SK-N-SH treated with all-trans-retinoic acid at 6 μM for 48 hours (cell line): ENCODE results near the gene FRMD4A.

ENCODE experiments used
- ARNTL ChIP-seq: fragments of 450-650 bp; formaldehyde crosslinking; IDR thresholded peaks from 2 replicates; pipeline ENCODE4 v1.5.0; 2020; ENCODE audit warnings: low read depth, mild to moderate bottlenecking, moderate library complexity, borderline replicate concordance
- ESRRG ChIP-seq: fragments of 250-450 bp; sonication (Bioruptor Pico); IDR thresholded peaks from 2 replicates; pipeline ENCODE4 v1.6.1; 2021; ENCODE audit warnings: mild to moderate bottlenecking
- ISL1 ChIP-seq: fragments of 250-450 bp; sonication (Bioruptor Pico); IDR thresholded peaks from 2 replicates; pipeline ENCODE4 v2.1.2; 2022; ENCODE audit warnings: mild to moderate bottlenecking, moderate library complexity
- OSR1 ChIP-seq: fragments of 250-450 bp; sonication (Bioruptor Pico); IDR thresholded peaks from 2 replicates; pipeline ENCODE4 v1.8.0; 2022; ENCODE audit warnings: moderate library complexity, mild to moderate bottlenecking, inconsistent platforms
- ZFP3 ChIP-seq: fragments of 250-450 bp; sonication (Bioruptor Pico); IDR thresholded peaks from 2 replicates; pipeline ENCODE4 v1.5.0; 2020; ENCODE audit warnings: mild to moderate bottlenecking, moderate library complexity
- ZFP30 ChIP-seq: fragments of 450-650 bp; formaldehyde crosslinking; IDR thresholded peaks from 2 replicates; pipeline ENCODE4 v1.5.0; 2022; ENCODE audit warnings: mild to moderate bottlenecking, moderate library complexity
- ZNF70 ChIP-seq: fragments of 450-650 bp; formaldehyde crosslinking; IDR thresholded peaks from 2 replicates; pipeline ENCODE4 v1.5.0; 2020; ENCODE audit warnings: mild to moderate bottlenecking, moderate library complexity
- TF ChIP-seq, protein P1 (sequence below): fragments of 250-450 bp; sonication (Bioruptor Pico); IDR thresholded peaks from 2 replicates; pipeline ENCODE4 v1.5.1; 2021; ENCODE audit warnings: mild to moderate bottlenecking, moderate library complexity
- TF ChIP-seq, protein P2 (sequence below): fragments of 250-450 bp; sonication (Bioruptor Pico); IDR thresholded peaks from 2 replicates; pipeline ENCODE4 v1.5.0; 2020; ENCODE audit warnings: mild to moderate bottlenecking, moderate library complexity
- TF ChIP-seq, protein P3 (sequence below): fragments of 250-450 bp; sonication (Bioruptor Pico); IDR thresholded peaks from 2 replicates; pipeline ENCODE4 v1.5.1; 2020; ENCODE audit warnings: low read depth, mild to moderate bottlenecking, moderate library complexity

DNA sequence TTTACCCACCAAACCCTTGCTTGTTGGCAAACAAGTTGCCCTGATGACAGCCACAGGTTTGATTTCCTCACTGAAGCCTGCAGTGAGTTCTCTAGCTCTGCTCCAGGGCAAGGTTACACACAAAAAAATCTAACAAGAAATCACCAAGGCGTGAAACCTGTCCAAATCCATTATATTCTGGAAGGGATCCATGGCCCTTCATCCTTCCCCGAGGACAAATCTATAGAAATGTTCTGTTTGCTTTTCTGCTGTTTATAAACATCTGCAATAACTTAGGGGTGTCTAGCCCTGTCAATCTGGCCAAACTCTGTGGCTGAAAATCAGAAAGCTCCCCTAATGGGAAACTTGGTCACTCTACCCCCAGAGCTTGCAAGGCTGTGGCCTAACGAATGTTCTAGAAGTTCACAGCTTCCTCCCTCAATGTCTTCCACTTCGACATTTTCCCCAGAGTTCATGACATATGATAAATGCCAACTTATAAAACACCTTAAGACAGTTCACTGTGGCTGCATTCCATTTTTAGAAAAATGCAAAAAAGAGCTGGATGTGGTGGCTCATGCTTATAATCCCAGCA, 579.4 kb downstream of the FRMD4A start:
- TF ChIP-seq ARNTL (CRISPR knock-in tag) = no peak
- no peak for TF ChIP-seq ZFP3 (CRISPR knock-in tag)
- TF ChIP-seq, protein P1, sequence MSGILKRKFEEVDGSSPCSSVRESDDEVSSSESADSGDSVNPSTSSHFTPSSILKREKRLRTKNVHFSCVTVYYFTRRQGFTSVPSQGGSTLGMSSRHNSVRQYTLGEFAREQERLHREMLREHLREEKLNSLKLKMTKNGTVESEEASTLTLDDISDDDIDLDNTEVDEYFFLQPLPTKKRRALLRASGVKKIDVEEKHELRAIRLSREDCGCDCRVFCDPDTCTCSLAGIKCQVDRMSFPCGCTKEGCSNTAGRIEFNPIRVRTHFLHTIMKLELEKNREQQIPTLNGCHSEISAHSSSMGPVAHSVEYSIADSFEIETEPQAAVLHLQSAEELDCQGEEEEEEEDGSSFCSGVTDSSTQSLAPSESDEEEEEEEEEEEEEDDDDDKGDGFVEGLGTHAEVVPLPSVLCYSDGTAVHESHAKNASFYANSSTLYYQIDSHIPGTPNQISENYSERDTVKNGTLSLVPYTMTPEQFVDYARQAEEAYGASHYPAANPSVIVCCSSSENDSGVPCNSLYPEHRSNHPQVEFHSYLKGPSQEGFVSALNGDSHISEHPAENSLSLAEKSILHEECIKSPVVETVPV (CRISPR knock-in tag) = no peak
- no peak for TF ChIP-seq ESRRG (CRISPR knock-in tag)
- TF ChIP-seq, protein P2, sequence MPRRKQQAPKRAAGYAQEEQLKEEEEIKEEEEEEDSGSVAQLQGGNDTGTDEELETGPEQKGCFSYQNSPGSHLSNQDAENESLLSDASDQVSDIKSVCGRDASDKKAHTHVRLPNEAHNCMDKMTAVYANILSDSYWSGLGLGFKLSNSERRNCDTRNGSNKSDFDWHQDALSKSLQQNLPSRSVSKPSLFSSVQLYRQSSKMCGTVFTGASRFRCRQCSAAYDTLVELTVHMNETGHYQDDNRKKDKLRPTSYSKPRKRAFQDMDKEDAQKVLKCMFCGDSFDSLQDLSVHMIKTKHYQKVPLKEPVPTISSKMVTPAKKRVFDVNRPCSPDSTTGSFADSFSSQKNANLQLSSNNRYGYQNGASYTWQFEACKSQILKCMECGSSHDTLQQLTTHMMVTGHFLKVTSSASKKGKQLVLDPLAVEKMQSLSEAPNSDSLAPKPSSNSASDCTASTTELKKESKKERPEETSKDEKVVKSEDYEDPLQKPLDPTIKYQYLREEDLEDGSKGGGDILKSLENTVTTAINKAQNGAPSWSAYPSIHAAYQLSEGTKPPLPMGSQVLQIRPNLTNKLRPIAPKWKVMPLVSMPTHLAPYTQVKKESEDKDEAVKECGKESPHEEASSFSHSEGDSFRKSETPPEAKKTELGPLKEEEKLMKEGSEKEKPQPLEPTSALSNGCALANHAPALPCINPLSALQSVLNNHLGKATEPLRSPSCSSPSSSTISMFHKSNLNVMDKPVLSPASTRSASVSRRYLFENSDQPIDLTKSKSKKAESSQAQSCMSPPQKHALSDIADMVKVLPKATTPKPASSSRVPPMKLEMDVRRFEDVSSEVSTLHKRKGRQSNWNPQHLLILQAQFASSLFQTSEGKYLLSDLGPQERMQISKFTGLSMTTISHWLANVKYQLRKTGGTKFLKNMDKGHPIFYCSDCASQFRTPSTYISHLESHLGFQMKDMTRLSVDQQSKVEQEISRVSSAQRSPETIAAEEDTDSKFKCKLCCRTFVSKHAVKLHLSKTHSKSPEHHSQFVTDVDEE (CRISPR knock-in tag) = no peak
- no peak for TF ChIP-seq ZFP30 (CRISPR knock-in tag)
- TF ChIP-seq OSR1 (CRISPR knock-in tag) = no peak
- TF ChIP-seq ZNF70 (CRISPR knock-in tag) = no peak
- TF ChIP-seq ISL1 (CRISPR knock-in tag) = no peak
- TF ChIP-seq, protein P3, sequence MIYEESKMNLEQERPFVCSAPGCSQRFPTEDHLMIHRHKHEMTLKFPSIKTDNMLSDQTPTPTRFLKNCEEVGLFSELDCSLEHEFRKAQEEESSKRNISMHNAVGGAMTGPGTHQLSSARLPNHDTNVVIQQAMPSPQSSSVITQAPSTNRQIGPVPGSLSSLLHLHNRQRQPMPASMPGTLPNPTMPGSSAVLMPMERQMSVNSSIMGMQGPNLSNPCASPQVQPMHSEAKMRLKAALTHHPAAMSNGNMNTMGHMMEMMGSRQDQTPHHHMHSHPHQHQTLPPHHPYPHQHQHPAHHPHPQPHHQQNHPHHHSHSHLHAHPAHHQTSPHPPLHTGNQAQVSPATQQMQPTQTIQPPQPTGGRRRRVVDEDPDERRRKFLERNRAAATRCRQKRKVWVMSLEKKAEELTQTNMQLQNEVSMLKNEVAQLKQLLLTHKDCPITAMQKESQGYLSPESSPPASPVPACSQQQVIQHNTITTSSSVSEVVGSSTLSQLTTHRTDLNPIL = no peak
